Heart right ventricle (tissue), 16 donors: ENCODE data around the gene HEXA. TPM values are rescaled to one million over a fixed set of nuclear protein-coding genes. Genes with fewer than 3 reads are reported as not detected.

Experiments
- ATAC-seq, 8 donors: fragments of 200-7000 bp; cut with Tn5 transposase; one replicate each; pipeline ENCODE4 v1.9.1; 2020; ENCODE audit warnings: mild to moderate bottlenecking in 8 of 8, moderate library complexity in 8 of 8, moderate number of reproducible peaks in 1 of 8
- DNase-seq, 2 donors: peaks; one replicate each; pipeline ENCODE4 v3.0.0-alpha.2; 2020
- H3K27ac ChIP-seq, 10 donors: fragments of 200-600 bp; sonication (generic) in 2 of 10; one replicate each; pipeline versions ENCODE4 v1.5.0 to v1.8.0; 2020 to 2022; ENCODE audit warnings: mild to moderate bottlenecking in 3 of 10
- H3K27me3 ChIP-seq, 7 donors: fragments of 200-600 bp; one replicate each; pipeline ENCODE4 v1.8.0; 2021 to 2022; ENCODE audit warnings: mild to moderate bottlenecking in 2 of 7
- H3K36me3 ChIP-seq, 9 donors: fragments of 200-600 bp; sonication (generic) in 1 of 9; one replicate each; pipeline versions ENCODE4 v1.5.0 to v1.8.0; 2020 to 2022; ENCODE audit warnings: mild to moderate bottlenecking in 2 of 9
- H3K4me1 ChIP-seq, 9 donors: fragments of 200-600 bp; sonication (generic) in 1 of 9; one replicate each; pipeline versions ENCODE4 v1.5.0 to v1.8.0; 2020 to 2022; ENCODE audit warnings: mild to moderate bottlenecking in 4 of 9
- H3K4me3 ChIP-seq, 10 donors: fragments of 200-600 bp; sonication (generic) in 2 of 10; one replicate each; pipeline versions ENCODE4 v1.5.0 to v1.8.0; 2020 to 2022; ENCODE audit warnings: mild to moderate bottlenecking in 7 of 10, moderate library complexity in 2 of 10
- H3K9me3 ChIP-seq, 11 donors: fragments of 200-600 bp in 10 of 11; sonication (generic) in 2 of 11; one replicate each; pipeline versions ENCODE4 v1.5.0 to v1.8.0; 2013 to 2022; ENCODE audit warnings: mild to moderate bottlenecking in 2 of 11, control low read depth in 1 of 11, moderate library complexity in 1 of 11
- CTCF ChIP-seq, 9 donors: fragments of 200-600 bp; sonication (generic) in 2 of 9; IDR thresholded peaks; one replicate each; pipeline versions ENCODE4 v1.5.0 to v1.8.0; 2021 to 2022; ENCODE audit warnings: antibody characterized with exemption in 9 of 9, mild to moderate bottlenecking in 5 of 9, moderate library complexity in 1 of 9
- WGBS, 2 donors: extraction: QIAGEN DNeasy Blood & Tissue Kit; methylation state at CpG; one replicate each; pipeline ENCODE4 v1.1.7; 2013; ENCODE audit warnings: inconsistent platforms in 1 of 2; 5-methylcytosine and 5-hydroxymethylcytosine counted together
- intact Hi-C, 10 donors: fragments of 100-400 bp; cut with DNase I; formaldehyde crosslinking; loops; one replicate each; pipeline versions ENCODE4 v1.11.1 to v1.14.2; 2022
- polyA plus RNA-seq, 2 donors: library from polyadenylated mRNA; stranded (reverse); fragments of 200-250 nt; gene quantifications; one replicate each; pipeline ENCODE4 v1.2.3, GENCODE V29; 2013
- total RNA-seq, 10 donors: library from RNA; stranded (reverse); fragmentation: NEBNext Ultra II Directional in 3 of 10; extraction: Animal tissue kit (Norgen Biotek cat#: 25700) in 3 of 10; gene quantifications; one replicate each; pipeline versions ENCODE4 v1.2.1 to v1.2.4, GENCODE V29; 2021 to 2023
- donor health status: Arrhythmogenic right ventricular cardiomyopathy.
- donor health status: ischemic (EF 13 %, LVEDD 7.1; RV severe dilation, severe dysfunction).
- donor health status: healthy with polysubstance abuse.
- donor health status: DM: no; HTN: yes; CAD: no.
- donor health status: DM: no; HTN: no; CAD: no.
- donor health status: ischemic (EF 25% LVEDD 6.9; RV normal size, moderate dysfunction).
- donor health status: ischemic (EF 25% LVEDD 5.7; RV mildly dilated, moderate dysfunction).
- donor health status: healthy.
- donor health status: DM: yes; HTN: yes; CAD: no.
- donor health status: Ischemic cardiomyopathy.
- donor health status: ischemic (EF 35%, LVEDD 5.7; RV mildly dilated, moderate dysfunction).
- donor health status: nonischemic (EF 11% LVEDD 7.7; RV severe dilation, severe dysfunction).
- donor health status: DM: yes; HTN: yes; CAD: no.
- donor health status: PGD.
- donor health status: ischemic (EF 29% LVEDD 5.4; RV normal size, mild dysfunction).
- donor health status: nonischemic (EF 23%, LVEDD 6.1; RV moderate dilation, normal function).

Gene HEXA
- total and polyA plus RNA-seq, 12 donors = 48.8 to 129 (median 77.3) TPM

GRCh38 chr15:72319360-72319984 lies 56.3 kb downstream of the HEXA start:
- H3K9me3 ChIP-seq = peaks cover 0 to 15% (median 7%) of the 10 kb centered on the region in 11 donors
- H3K36me3 ChIP-seq = peaks cover 0 to 4% (median 0%) of the 10 kb centered on the region in 9 donors
- no peaks in the 10 kb centered on the region for H3K27me3 ChIP-seq
- H3K4me1 ChIP-seq = peaks cover 0 to 11% (median 8%) of the 10 kb centered on the region in 9 donors
- 6 to 9% methylated on average over 45 to 48 of the region's 48 CpGs for WGBS, 2 donors
- peak; percentile 87 to 94 (median 92) for ATAC-seq
- DNase-seq = peak; percentile 61 to 76
- peak overlapping the region in 2 of 10 donors; percentile 31 to 34 for H3K27ac ChIP-seq
- peak overlapping the region; percentile 15 to 63 (median 54) for H3K4me3 ChIP-seq
- TF ChIP-seq CTCF (IDR thresholded peaks at IDR 0.05) = no peak
- intact Hi-C loops = loop anchor here in 2 of 10 donors (10.0 kb wide), 2 partner anchors 265 to 1735 kb away; no protein-coding TSS in a partner anchor

- TF ChIP-seq CTCF (IDR thresholded peaks at IDR 0.05) = no peak
- 42 to 45% methylated on average over 2 of the region's 2 CpGs for WGBS, 2 donors
- Histone ChIP-seq H3K4me3 (no peak overlapping the region), H3K9me3 (peaks cover 0 to 5% (median under 1%) of the 10 kb centered on the region in 11 donors), H3K27me3 (no peaks in the 10 kb centered on the region), H3K4me1 (peaks cover 0 to 11% (median 8%) of the 10 kb centered on the region in 9 donors), H3K36me3 (no peaks in the 10 kb centered on the region), H3K27ac (no peak overlapping the region)
- no peak for ATAC-seq
- intact Hi-C loops = loop anchor here in 2 of 10 donors (10.0 kb wide), 2 partner anchors 266 to 1736 kb away; no protein-coding TSS in a partner anchor
- DNase-seq = no peak
These were observed 57.3 kb downstream of the HEXA start for GRCh38 chr15:72318408-72318942.

DNA sequence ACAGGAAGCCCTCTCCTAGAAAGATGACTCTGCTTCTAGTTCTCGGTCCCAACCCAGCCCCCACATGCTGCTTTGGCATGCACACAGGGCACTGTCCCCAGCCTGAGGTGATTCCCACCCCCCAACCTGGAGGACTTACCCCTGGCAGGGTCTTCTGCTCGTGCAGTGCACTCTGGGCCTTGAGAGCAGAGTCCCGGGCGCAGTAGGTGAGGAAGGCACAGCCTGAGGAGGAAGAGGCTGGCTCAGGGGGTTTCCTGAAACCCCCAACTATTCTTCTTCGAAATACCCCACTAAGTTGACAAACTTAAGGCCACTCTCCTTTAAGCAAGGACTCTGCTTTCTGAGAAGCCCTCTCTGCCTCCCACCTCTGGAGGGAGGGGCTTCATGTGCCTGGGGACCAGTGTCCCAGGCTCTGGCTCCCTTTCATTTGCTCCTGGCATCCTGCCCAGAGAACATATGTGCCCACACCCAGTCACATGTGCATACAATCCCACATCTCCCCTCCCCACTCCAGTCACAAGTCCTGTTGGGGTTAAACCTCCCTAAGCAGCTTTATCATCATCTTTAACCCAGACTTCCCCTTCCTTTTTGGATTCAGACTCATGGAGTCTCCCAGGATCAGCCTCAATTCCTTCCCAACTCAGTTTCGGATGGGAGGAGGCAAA lies 60.0 kb downstream of the HEXA start:
- intact Hi-C loops = loop anchor here in 2 of 10 donors (10.0 kb wide), 2 partner anchors 269 to 1739 kb away; no protein-coding TSS in a partner anchor
- Histone ChIP-seq H3K36me3 (no peaks in the 10 kb centered on the region), H3K4me1 (peaks cover 0 to 11% (median 8%) of the 10 kb centered on the region in 9 donors), H3K9me3 (no peaks in the 10 kb centered on the region), H3K27ac (no peak overlapping the region), H3K27me3 (no peaks in the 10 kb centered on the region), H3K4me3 (no peak overlapping the region)
- no peak for TF ChIP-seq CTCF (IDR thresholded peaks at IDR 0.05)
- no peak for ATAC-seq
- DNase-seq = no peak
- WGBS, 2 donors = 73 to 75% methylated on average over 6 of the region's 6 CpGs

DNA sequence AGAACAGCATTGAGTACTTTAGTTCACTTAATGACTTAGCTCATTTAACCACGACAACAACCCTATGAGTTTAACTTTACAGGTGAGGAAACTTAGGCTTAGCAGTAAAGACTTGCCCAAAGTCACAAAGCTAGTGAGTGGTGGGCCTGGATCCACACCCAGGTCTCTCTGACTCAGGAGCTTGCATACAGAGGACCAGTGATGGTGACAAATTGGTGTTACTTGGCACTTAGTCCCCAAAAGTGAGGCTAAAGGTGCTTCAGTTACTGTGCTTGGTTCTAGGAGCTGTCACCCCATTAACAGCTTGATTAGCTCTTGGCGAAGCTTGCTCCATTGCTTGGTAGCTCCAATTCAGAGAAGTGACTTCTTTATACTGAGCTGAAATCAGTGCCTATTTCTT lies 61.9 kb downstream of the HEXA start:
- intact Hi-C loops = loop anchor here in 2 of 10 donors (10.0 kb wide), 2 partner anchors 271 to 1741 kb away; no protein-coding TSS in a partner anchor
- no peak for ATAC-seq
- Histone ChIP-seq H3K36me3 (no peaks in the 10 kb centered on the region), H3K4me3 (no peak overlapping the region), H3K27ac (no peak overlapping the region), H3K27me3 (no peaks in the 10 kb centered on the region), H3K9me3 (no peaks in the 10 kb centered on the region), H3K4me1 (no peaks in the 10 kb centered on the region)
- no peak for DNase-seq
- 94 to 95% methylated on average over 2 of the region's 2 CpGs for WGBS, 2 donors
- no peak for TF ChIP-seq CTCF (IDR thresholded peaks at IDR 0.05)
